Epithelial cell of esophagus (primary cell): Measurements from ENCODE around the gene WDR91.

ENCODE experiments used
- DNase-seq: peaks from one replicate; pipeline ENCODE4 v3.0.0; 2010; ENCODE audit warnings: low read depth
- H3K4me3 ChIP-seq: 2 replicates; pipeline ENCODE4 v1.5.1; 2011; ENCODE audit warnings: mild to moderate bottlenecking, low read length, control low read depth
- CTCF ChIP-seq: IDR thresholded peaks from 2 replicates; pipeline ENCODE4 v1.5.1; 2011; ENCODE audit warnings: low read depth, mild to moderate bottlenecking, low read length, control low read depth, inconsistent platforms; ENCODE audit not compliant: insufficient read depth; ENCODE audit errors: missing control alignments

Gene WDR91

GRCh38 chr7:135165862-135166261 is 45.5 kb downstream of the WDR91 start:
- no peak for TF ChIP-seq CTCF
- no peak for DNase-seq
- H3K4me3 ChIP-seq: no peak overlapping the region

- H3K4me3 ChIP-seq: no peak overlapping the region
- DNase-seq: no peak
- peak; percentile 1 for TF ChIP-seq CTCF
Measured at GRCh38 chr7:135164357-135165061, 46.8 kb downstream of the WDR91 start.

GRCh38 chr7:135162382-135163001 is 48.8 kb downstream of the WDR91 start:
- TF ChIP-seq CTCF: no peak
- DNase-seq: no peak
- no peak overlapping the region for H3K4me3 ChIP-seq

GRCh38 chr7:135161669-135162068 is 49.7 kb downstream of the WDR91 start:
- no peak for DNase-seq
- no peak overlapping the region for H3K4me3 ChIP-seq
- TF ChIP-seq CTCF: no peak

GRCh38 chr7:135160858-135161653 is 50.3 kb downstream of the WDR91 start:
- H3K4me3 ChIP-seq: no peak overlapping the region
- no peak for DNase-seq

More at GRCh38 chr7:135160858-135161653, 50.3 kb downstream of the WDR91 start:
- no peak for TF ChIP-seq CTCF
